Left ventricle myocardium superior (tissue), 1 donor: ENCODE results near the gene PRKRIP1. TPM values are rescaled to one million over a fixed set of nuclear protein-coding genes. Genes with fewer than 3 reads are reported as not detected.
"Not testable (repeated sequence)": the region's sequence is repeated elsewhere in the genome, so short reads cannot be mapped to it uniquely, and the experiment has no call there.

Source experiments
- ATAC-seq: fragments of 200-7000 bp; cut with Tn5 transposase; one replicate; pipeline ENCODE4 v1.9.1; 2020; ENCODE audit warnings: mild to moderate bottlenecking, moderate library complexity
- DNase-seq: peaks from one replicate; pipeline ENCODE4 v3.0.0-alpha.2; 2020
- intact Hi-C: fragments of 100-400 bp; cut with micrococcal nuclease; formaldehyde crosslinking; loops from one replicate; pipeline ENCODE4 v1.11.0; 2022
- total RNA-seq: library from RNA; stranded (reverse); fragmentation: NEBNext Ultra II Directional; extraction: Animal tissue kit (Norgen Biotek cat#: 25700); gene quantifications from one replicate; pipeline ENCODE4 v1.2.1, GENCODE V29; 2021
- donor health status: DM: no; HTN: yes; CAD: no; lungs with severe emphysema.

The PRKRIP1 gene
- total RNA-seq, 1 donor from 2014 or later, result 11.8 TPM

- DNase-seq (no peak), ATAC-seq (no peak)
- intact Hi-C loops, result no loop called here
These were observed 54.1 kb downstream of the PRKRIP1 start for GRCh38 chr7:102450242-102450641.

DNA sequence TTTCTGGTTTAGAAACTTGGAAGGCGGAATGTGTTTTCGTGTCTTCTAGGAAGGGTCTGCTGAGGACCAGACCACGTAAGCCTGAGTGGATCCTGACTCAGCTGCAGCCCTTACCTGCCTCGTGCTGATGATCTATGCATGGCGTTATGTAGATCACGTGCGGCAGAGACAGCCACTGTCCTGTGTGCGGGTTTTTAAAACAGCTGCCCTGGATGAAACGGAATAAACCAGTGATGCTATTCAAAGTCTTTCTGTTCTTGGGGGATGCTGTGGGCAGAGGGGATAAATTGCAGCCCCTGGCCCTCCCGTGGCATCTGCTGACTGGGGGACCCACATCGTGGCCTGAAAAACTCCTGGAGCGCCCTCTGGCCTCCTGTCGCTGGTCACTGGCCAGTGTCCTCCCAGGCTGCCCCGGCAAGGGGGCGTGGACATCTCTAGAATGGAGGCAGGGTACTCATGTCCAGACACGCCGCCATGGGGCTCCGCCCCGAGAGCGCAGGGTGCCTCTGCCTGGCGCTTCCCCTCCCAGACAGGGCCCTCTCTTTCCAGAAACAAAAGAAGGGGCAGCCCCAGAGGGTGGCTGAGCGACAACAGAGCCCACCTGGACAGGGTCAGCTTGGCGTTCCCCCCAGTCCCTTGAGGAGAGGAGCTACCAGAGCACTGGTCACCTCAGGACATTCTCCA lies 55.4 kb downstream of the PRKRIP1 start:
- ATAC-seq (no peak), DNase-seq (no peak)
- intact Hi-C loops, result no loop called here

DNA sequence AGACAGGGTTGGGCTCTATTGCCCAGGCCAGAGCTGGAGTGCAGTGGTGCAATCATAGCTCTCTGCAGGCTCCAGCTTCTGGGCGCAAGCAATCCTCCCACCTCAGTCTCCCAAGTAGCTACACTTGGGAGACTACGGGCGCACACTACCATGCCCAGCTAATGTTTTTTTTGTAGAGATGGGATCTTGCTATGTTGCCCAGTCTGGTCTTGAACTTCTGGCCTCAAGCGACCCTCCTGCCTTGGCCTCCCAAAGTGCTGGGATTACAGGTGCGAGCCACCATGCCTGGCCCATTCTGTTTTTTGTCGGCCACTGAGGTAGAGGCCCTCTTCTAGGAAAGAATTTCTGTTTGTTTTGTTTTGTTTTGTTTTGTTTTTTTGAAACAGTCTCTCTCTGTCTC lies 56.3 kb downstream of the PRKRIP1 start:
- intact Hi-C loops, result no loop called here
- ATAC-seq (no peak), DNase-seq (no peak)

DNA sequence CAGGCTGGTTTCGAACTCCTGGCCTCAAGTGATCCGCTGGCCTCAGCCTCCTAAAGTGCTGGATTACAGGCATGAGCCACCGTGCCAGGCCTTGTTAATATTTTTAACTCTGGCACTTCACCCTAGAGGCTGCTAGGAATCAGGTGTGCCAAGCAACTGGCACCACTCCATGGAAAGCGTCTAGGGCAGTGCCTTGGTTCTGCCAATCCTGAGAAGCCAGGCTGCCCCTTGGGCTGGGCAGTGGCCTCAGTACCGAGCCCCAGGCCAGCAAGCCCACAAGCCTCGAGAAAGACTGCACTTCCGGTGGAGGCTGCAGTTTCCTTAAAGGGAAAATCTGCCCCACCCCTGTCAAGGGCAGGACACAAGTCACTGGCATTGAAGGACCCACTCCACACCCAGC lies 57.2 kb downstream of the PRKRIP1 start:
- ATAC-seq, result peak; percentile 71
- DNase-seq, result peak; percentile 36
- intact Hi-C loops, result no loop called here

- ATAC-seq, result no peak
These were observed 58.3 kb downstream of the PRKRIP1 start for GRCh38 chr7:102454468-102454867.

DNA sequence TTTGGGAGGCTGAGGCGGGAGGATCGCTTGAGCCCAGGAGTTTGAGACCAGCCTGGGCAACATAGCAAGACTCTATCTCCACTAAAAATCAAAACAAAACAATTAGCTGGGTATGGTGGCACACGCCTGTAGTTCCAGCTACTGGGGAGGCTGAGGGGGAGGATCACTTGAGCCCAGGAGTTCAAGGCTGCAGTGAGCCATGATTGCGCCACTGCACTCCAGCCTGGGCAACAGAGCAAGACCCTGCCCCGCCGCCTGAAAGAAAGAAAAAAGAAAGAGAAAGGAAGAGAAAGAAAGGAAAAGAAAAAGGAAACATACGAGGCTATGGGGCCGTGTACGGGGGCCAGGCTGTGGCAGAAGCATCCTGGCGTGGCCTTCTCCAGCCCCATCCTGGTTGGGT lies 58.8 kb downstream of the PRKRIP1 start:
- DNase-seq, ATAC-seq, intact Hi-C loops: not testable (repeated sequence)

More at GRCh38 chr7:102454468-102454867, 58.3 kb downstream of the PRKRIP1 start:
- intact Hi-C loops, result no loop called here
- DNase-seq, result no peak

DNA sequence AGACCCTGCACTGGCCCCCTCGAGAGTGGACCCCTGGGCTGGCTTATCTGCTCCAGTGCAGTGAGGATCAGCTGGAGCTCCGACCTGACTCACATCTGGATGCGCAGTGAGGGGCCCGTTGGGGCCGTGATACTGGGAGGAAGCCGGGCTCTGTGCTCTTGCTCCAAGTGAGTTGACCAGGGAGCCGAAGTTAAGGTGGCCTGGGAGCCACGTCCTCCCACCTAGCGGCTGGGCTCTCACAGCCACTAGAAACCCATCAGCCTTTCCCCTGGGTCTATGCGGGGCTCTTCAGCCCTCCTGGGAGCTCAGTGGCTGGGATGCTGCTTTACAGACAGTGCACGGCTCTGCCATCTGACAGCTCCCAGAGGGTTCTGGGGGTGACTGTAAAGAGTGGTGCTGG lies 59.4 kb downstream of the PRKRIP1 start:
- intact Hi-C loops, result no loop called here
- DNase-seq, result no peak
- no peak for ATAC-seq

GRCh38 chr7:102456327-102456726 lies 60.2 kb downstream of the PRKRIP1 start:
- intact Hi-C loops, result no loop called here
- DNase-seq (no peak), ATAC-seq (no peak)

DNA sequence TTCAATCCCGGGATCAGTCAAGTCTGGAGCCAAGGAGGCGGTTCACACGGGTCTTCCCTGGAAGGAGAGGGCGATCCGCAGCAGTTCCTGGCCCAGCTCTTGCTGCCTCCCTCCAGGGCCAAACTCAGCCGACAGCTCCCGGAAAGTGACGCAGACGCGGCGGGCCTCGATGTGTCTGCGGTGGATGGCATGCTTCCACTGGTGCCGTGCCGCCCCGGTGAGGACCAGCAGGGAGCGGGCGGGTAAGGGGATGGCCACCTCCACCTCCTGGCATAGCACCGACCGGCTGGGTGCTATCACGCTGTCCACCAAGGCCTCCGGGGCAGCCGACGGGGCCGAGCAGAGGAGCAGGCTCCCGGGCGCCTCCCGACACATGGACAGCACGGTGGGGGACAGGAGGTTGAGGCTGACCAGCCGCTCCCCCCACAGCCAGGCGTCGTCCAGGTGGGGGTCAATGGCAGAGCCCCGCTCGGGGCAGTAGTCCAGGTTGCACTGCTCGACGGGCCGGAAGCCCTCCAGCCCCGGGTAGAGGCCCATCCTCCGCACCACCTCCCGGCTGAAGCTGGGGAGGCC lies 61.3 kb downstream of the PRKRIP1 start:
- intact Hi-C loops, result no loop called here
- ATAC-seq (no peak), DNase-seq (no peak)

- DNase-seq (no peak), ATAC-seq (no peak)
- intact Hi-C loops, result no loop called here
These were observed 63.2 kb downstream of the PRKRIP1 start for GRCh38 chr7:102459221-102459844.

GRCh38 chr7:102460467-102460866 lies 64.3 kb downstream of the PRKRIP1 start:
- no peak for DNase-seq

DNA sequence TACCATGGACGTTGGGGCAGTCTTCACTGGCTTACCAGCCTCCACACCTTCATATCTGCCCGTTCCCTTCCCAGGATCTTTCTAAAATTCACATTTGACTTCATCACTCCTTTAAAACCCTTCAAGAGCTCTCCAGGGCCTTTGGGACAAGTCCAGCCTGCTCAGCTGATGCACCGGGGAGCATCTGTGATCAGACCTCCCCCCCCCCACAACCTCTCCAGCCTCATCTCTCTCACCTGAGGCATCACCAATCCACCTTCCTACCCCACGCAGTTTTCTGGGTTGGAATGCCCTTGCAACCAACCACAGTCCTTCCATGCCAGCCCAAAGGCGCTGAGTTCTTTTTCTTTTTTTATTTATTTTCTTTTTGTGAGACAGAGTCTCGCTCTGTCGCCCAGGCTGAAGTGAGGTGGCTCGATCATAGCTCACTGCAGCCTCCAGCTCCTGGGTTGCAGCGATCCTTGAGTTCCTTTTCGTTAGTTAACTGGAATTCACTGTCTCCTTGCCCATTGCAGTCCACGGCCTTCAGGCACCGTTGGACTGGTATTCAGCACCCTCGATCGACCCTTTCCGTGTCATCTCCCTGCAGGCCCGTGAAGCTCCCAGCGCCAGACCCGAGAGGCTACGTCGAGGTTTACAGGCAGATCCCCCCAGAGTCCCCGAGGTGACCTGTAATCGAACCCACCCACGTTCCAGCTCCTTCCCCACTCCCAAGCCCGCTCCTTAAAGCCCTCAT lies 67.8 kb downstream of the PRKRIP1 start:
- intact Hi-C loops, result no loop called here
- ATAC-seq, result peak; percentile 0
- no peak for DNase-seq

More at GRCh38 chr7:102460467-102460866, 64.3 kb downstream of the PRKRIP1 start:
- no peak for ATAC-seq
- intact Hi-C loops, result no loop called here

DNA sequence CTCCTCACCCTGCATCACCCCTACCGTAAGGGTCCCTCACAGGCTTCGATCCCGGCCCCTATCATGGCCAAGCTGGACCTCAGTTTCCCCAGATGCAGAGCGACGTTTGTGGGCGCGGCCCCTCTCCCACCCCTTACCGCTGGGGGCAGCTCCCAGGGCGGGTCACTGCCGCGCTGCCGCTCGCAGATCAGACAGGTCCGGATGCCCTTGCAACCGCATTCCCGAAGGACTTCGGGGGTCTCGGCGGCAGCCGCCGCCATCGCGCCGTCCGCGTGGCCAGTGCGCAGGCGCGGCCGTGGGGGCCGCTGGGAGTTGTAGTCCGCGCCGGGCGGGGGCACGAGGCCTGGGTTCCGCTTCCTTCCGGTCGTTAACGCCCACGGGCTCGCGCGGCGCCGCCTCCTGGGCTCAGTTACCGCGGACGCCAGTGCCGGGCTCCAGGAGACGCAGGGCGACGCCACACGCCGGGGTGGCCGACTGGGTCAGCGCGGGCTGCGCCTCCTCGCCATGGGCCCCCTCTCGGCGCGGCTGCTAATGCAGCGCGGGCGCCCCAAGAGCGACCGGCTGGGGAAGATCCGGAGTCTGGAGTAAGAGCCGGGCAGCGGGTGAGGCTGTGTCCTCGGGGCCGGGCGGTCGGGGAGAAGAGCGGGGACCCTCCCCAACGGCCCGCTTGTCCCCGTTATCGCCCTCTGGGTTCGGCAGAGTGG lies 68.6 kb downstream of the PRKRIP1 start, which contains the start of the genes ALKBH4 and LRWD1:
ALKBH4 (minus strand) TSS at position 287 of the 704 bp plus-strand sequence; CDS start at position 260, 27 bp downstream.
LRWD1 (plus strand) TSS at position 408 of the 704 bp plus-strand sequence; CDS start at position 505, 97 bp downstream.
- peak; percentile 98 for DNase-seq
- intact Hi-C loops, result no loop called here
- peak; percentile 97 for ATAC-seq

- ATAC-seq, result no peak
- no peak for DNase-seq
- intact Hi-C loops, result no loop called here
These were observed 69.9 kb downstream of the PRKRIP1 start for GRCh38 chr7:102466097-102466496.

DNA sequence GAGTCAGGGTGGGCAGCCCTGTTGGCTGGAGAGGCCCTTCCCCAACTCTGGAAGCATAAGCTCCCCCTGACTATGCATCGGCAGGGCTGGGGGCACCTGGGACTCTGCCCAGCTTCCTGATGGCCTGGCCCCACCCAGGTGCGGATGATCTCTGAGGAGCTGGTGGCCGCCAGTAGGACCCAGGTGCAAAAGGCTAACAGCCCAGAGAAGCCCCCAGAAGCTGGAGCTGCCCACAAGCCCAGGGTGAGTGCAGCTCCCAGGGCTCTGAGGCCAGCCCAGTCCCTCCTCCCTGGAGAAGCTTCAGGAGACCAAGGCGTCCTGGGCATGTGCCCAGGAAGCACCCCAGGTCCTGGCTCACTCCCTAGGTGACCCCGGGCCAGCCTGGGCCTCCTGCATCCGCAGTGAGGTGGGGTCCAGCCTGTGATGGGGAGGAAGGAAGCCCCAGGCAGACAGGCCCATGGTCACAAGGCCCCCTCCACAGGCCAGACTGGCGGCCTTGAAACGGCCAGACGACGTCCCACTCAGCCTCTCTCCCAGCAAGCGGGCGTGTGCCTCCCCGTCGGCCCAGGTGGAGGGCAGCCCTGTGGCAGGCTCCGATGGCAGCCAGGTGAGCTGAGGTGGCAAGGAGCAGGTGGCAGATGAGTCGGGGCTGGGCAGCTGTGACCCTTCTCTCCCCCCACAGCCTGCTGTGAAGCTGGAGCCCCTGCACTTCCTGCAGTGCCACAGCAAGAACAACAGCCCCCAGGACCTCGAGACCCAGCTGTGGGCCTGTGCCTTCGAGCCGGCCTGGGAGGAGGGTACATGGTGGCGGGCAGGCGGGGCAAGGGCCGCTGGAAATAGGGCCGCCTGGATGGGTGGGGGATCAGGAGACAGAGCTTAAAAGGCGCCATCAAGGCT lies 71.7 kb downstream of the PRKRIP1 start:
- DNase-seq, result peak; percentile 26
- intact Hi-C loops, result no loop called here
- ATAC-seq, result no peak

DNA sequence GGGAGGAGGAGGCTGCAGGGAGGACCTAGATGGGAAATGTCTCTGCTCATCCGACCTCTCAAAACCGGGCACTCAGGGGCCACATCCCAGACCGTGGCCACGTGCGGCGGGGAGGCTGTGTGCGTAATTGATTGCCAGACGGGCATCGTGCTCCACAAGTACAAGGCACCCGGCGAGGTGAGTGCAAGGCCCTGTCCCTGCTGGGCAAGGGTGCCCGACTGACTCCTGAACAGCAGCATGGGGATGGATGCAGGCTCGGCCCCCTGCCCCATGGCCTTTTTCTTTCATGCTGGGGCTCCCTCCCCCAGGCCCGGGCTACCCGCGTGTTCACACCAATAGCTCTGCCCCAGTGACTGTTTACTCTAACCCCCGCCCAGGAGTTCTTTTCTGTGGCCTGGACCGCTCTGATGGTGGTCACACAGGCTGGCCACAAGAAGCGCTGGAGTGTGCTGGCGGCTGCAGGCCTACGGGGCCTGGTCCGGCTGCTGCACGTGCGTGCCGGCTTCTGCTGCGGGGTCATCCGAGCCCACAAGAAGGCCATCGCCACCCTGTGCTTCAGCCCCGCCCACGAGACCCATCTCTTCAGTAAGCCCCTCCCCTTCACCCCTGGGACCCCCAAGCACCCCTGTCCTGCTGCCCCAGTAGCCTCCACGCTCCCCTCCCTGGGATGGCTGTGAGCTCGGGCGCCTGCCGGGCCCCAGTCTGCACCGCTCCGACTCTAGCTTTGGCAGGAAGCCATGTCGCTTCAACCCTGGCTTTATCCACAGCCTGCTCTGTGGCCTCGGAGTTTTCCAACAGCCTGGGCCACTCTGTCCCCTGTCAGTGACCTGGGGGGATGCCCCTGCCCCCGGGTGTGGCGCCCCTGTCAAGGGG lies 72.6 kb downstream of the PRKRIP1 start:
- DNase-seq (peak; percentile 26), ATAC-seq (no peak)
- intact Hi-C loops, result no loop called here

- intact Hi-C loops, result no loop called here
- no peak for DNase-seq
- no peak for ATAC-seq
These were observed 73.3 kb downstream of the PRKRIP1 start for GRCh38 chr7:102469351-102469971.
